ENCODE measurements around the gene STMND1. TPM values are rescaled to one million over a fixed set of nuclear protein-coding genes. Genes with fewer than 3 reads are reported as not detected.

The STMND1 gene
- total RNA-seq, 4 donors from 2014 or later: 0.49 TPM; not detected in 3

DNA sequence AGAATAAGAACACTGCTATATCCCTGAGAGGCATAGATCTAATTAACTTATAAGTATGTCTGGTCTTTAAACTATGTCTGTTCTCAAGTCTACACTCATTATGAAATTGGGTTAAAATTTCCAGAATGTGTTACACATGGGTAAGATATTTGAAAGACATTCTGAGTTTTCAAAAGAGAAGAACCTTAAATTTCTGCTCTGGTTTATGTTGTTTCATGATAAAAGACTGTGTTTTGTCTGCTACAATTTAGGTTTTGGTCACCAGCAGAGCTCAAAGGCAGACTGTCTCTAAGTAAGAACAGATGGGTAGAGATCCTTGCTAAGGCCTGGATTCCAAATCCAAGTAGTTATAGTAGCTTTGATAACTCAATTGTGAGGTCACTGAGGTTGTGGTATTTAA lies 6.0 kb downstream of the STMND1 start:
- DNase-seq (ENCODE audit: low spot score in 2 of 2): no peak
- H3K36me3 ChIP-seq: no peaks in the 10 kb centered on the region
- H3K4me3 ChIP-seq: no peak overlapping the region
- H3K27me3 ChIP-seq: peaks cover 13% of the 10 kb centered on the region
- no peaks in the 10 kb centered on the region for H3K4me1 ChIP-seq
- TF ChIP-seq POLR2A (IDR thresholded peaks at IDR 0.05) (no peak), EP300 (IDR thresholded peaks at IDR 0.05) (no peak), POLR2AphosphoS5 (IDR thresholded peaks at IDR 0.05) (no peak)
- TF ChIP-seq, protein P1, sequence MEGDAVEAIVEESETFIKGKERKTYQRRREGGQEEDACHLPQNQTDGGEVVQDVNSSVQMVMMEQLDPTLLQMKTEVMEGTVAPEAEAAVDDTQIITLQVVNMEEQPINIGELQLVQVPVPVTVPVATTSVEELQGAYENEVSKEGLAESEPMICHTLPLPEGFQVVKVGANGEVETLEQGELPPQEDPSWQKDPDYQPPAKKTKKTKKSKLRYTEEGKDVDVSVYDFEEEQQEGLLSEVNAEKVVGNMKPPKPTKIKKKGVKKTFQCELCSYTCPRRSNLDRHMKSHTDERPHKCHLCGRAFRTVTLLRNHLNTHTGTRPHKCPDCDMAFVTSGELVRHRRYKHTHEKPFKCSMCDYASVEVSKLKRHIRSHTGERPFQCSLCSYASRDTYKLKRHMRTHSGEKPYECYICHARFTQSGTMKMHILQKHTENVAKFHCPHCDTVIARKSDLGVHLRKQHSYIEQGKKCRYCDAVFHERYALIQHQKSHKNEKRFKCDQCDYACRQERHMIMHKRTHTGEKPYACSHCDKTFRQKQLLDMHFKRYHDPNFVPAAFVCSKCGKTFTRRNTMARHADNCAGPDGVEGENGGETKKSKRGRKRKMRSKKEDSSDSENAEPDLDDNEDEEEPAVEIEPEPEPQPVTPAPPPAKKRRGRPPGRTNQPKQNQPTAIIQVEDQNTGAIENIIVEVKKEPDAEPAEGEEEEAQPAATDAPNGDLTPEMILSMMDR (IDR thresholded peaks at IDR 0.05): no peak
- H3K27ac ChIP-seq: no peak overlapping the region
- H3K9me3 ChIP-seq: no peaks in the 10 kb centered on the region

DNA sequence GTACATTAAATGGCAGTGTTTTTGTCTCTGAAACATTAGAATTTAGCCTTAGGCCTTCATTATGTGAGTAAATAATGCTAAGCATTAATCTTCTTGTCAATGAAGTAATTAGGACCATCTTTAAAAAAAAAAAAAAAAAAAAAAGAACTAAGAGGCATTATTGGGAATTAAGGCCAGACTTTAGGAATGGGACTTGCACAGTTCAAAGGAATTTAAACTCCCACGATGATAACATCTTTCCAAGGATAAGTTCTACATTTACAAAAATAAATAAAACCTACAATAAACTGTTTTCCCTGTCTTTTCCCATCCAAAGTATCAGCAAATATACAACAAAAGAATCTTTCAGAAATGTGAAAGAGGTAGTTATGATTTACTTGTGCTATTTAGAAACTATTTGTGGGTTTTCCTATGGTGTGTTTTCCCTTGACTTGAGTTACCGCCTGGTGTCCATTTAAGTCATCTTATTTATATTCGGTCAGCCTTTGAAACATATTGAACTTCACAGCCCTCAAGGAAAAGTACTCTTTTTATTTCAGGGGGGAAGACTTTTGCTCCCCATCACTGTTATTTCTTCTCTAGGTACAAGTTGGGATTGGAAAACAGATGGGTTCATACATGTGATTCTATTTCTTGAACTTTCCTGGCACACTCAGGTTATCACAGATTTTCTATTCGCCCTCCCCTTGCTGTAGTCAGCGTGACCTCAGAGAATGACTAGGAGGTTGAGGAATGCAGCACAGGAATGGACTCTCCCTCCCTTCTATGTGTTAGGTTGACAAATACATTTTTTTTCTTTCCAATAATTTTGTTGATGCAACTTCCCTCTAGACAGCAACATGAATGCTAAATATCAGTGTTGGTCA lies 13.6 kb downstream of the STMND1 start:
- Histone ChIP-seq H3K9me3 (no peaks in the 10 kb centered on the region), H3K27ac (no peak overlapping the region), H3K4me3 (no peak overlapping the region), H3K27me3 (no peaks in the 10 kb centered on the region), H3K4me1 (peaks cover 5% of the 10 kb centered on the region), H3K36me3 (no peaks in the 10 kb centered on the region)
- TF ChIP-seq EP300 (IDR thresholded peaks at IDR 0.05) (no peak), POLR2A (IDR thresholded peaks at IDR 0.05) (no peak), POLR2AphosphoS5 (IDR thresholded peaks at IDR 0.05) (no peak)
- TF ChIP-seq, protein P1 (IDR thresholded peaks at IDR 0.05): no peak
- 59% methylated on average over 5 of the region's 5 CpGs for WGBS
- no peak for DNase-seq (ENCODE audit: low spot score in 2 of 2)

DNA sequence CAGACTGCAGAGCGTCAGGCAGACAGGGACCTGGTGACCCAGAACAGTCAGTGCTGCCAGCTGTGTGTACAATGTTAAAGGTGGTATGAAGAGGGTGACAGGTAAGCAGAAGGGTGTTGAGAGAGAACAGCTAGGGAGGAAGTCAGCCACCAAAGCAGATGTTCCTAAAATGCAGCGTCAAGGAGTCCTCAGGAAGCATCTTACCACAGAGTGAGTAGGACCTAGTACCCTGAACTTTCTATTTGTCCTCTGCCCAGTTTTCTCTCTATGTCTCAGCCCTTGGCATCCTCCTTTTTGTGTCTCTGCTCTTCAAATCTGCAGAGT lies 14.2 kb downstream of the STMND1 start:
- H3K36me3 ChIP-seq: no peaks in the 10 kb centered on the region
- H3K4me1 ChIP-seq: peaks cover 5% of the 10 kb centered on the region
- WGBS: 46% methylated on average over 2 of the region's 2 CpGs
- H3K27ac ChIP-seq: no peak overlapping the region
- H3K27me3 ChIP-seq: no peaks in the 10 kb centered on the region
- H3K4me3 ChIP-seq: no peak overlapping the region
- no peak for DNase-seq (ENCODE audit: low spot score in 2 of 2)
- TF ChIP-seq POLR2AphosphoS5 (IDR thresholded peaks at IDR 0.05) (no peak), EP300 (IDR thresholded peaks at IDR 0.05) (no peak), POLR2A (IDR thresholded peaks at IDR 0.05) (no peak)
- TF ChIP-seq, protein P1 (IDR thresholded peaks at IDR 0.05): no peak
- no peaks in the 10 kb centered on the region for H3K9me3 ChIP-seq

DNA sequence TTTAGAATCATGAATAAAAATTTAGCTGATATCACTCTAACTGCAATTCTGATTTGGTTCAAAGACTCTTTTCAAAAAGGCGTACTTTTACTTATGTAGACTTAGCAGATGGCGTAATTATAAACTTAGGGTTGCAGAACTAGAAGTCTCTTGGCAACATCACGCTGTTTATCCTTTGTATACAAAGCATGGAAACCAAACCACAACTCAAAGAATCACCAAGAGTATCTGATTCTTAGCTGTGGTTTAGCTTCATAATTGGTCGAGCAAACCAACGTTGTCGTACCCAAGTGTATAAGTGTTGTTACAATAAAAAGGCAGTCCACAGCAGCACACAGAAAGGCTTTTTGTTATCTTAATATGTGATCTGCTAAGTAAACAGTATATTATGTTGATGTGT lies 18.2 kb downstream of the STMND1 start:
- TF ChIP-seq POLR2A (IDR thresholded peaks at IDR 0.05) (no peak), POLR2AphosphoS5 (IDR thresholded peaks at IDR 0.05) (no peak), EP300 (IDR thresholded peaks at IDR 0.05) (no peak)
- TF ChIP-seq, protein P1 (IDR thresholded peaks at IDR 0.05): no peak
- Histone ChIP-seq H3K9me3 (no peaks in the 10 kb centered on the region), H3K4me1 (peaks cover 5% of the 10 kb centered on the region), H3K27me3 (no peaks in the 10 kb centered on the region), H3K36me3 (no peaks in the 10 kb centered on the region), H3K4me3 (no peak overlapping the region), H3K27ac (no peak overlapping the region)
- 78% methylated on average over 6 of the region's 6 CpGs for WGBS
- no peak for DNase-seq (ENCODE audit: low spot score in 2 of 2)

DNA sequence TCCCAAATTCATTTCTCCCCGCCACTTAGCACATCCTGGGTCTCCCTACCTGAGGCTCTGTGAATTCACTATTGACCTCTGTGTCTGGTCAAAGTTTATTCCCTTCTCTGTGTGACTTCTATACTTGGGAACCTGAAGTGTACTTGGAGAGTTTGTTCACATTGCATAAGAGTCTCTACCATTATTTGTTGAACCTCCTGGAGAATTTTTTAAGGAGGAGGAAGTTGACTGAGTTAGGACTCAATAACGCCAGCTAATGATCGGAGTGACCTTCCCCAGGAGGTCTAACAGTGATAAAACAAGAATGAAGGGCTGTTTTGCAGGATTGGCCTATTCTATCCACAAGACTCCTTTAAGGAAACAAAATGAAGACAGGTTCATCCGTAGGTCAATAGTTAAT lies 23.6 kb downstream of the STMND1 start:
- TF ChIP-seq EP300 (IDR thresholded peaks at IDR 0.05) (no peak), POLR2AphosphoS5 (IDR thresholded peaks at IDR 0.05) (no peak)
- TF ChIP-seq, protein P1 (IDR thresholded peaks at IDR 0.05): no peak
- H3K4me3 ChIP-seq: no peak overlapping the region
- no peaks in the 10 kb centered on the region for H3K9me3 ChIP-seq
- no peak overlapping the region for H3K27ac ChIP-seq
- H3K36me3 ChIP-seq: no peaks in the 10 kb centered on the region
- no peaks in the 10 kb centered on the region for H3K4me1 ChIP-seq
- WGBS: 85% methylated on average over 4 of the region's 4 CpGs
- no peak for DNase-seq (ENCODE audit: low spot score in 2 of 2)
- H3K27me3 ChIP-seq: no peaks in the 10 kb centered on the region

Measured in suprapubic skin (tissue), 4 donors.